ENCODE measurements around the gene CASZ1.

The CASZ1 gene

DNA sequence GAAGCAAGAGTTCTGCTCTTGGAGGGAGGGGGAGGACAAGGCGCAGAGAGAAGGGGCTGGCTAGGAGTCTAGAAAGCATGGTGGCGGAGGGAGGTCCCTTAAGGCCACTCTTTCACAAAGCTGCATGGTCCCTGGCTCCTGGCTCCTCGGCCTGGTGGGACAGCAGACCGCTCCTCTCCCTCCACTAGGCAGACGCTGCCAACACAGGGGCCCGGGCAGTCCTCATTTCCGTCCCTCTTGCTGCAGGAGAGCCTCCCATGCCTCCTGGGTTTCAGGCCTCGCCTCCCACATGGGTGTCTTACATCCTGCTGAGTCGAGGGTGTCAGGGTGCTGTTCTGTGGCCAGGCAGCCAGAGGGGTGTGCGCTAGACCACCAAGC is 108.0 kb downstream of the CASZ1 start:
- no peak for DNase-seq (ENCODE audit: low spot score)
- FAIRE-seq, result no peak

DNA sequence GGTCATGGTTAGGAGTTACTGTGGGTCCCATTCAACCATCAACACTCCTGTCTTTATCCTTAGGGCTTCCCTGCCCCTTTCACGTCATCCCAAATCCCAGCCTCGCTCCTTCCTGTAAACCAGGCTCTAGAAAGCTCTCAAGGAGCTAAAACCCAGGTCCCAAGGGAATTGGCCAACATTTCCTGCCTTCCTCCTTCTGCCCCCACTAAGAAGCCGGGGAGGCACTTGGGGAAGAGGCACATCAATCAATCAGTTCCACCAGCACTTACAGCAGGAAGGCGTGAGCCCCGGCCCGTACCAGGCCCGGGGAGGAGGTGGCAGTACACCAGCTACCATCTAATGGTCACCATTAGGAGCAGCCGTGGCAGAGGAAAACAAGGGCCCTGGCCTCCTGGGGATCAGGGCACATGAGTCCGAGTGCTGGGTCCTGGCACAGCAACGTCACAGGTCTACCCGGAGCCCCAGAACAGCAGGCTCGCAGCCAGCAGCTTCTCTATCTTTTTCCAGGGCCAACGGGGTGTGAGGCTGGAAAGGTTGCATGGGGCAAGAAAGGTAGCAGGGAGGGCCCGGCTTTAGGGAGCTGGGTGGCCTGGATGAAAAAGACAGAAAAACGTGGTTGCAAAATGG is 108.6 kb downstream of the CASZ1 start:
- DNase-seq (ENCODE audit: low spot score) (no peak), FAIRE-seq (no peak)

DNA sequence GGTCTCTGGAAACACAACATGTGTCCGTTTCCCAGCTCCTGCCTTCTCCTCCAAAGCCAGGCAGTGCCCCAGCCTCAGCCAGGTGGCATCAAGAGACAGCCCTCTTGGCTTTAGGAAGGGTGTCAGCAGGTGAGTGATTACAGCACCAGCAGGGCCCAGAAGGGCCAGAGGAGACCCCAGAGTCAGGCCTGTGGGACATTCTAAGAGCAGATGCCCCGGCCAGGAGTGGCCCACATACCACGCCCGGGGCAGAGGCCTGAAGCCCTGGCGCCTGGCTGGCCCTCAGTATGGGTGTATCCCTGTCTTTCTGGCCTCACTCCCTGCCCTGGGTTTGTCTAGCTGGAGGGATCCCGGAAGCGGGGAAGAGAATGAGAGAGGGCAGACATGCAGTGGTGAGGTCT is 109.2 kb downstream of the CASZ1 start:
- FAIRE-seq, result no peak
- DNase-seq (ENCODE audit: low spot score), result no peak

DNA sequence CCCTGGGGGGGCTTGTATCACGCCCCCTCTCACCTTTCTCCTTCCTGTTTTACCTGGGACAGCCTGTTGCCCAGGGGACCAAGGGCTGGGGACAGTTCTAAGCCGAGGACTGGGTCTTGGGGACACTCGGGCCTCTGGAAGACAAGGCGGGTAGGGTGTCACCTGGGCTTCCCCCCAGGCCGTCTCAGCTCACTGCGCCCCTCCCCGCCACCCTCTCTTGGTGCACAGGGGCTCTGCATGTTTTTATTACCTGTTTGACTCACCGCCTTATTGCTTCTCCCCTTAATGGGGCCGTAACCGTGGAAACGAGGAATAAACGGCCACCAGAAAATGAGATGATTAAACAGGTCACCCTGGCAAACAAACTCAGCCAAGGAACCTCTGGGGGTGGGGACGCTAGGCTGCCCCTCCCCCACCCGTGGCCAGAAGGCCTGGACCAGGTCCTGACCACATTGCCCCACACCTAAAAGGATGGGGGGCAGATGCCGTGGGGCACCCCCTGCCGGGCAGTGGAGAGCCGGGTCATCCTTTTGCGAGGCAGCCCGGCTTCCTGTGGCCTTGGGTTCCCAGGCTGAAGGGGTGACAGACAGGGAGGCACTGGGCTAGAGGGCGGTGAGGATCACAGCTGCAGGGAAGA is 109.9 kb downstream of the CASZ1 start:
- peak; percentile 24 for DNase-seq (ENCODE audit: low spot score)
- FAIRE-seq, result no peak

DNA sequence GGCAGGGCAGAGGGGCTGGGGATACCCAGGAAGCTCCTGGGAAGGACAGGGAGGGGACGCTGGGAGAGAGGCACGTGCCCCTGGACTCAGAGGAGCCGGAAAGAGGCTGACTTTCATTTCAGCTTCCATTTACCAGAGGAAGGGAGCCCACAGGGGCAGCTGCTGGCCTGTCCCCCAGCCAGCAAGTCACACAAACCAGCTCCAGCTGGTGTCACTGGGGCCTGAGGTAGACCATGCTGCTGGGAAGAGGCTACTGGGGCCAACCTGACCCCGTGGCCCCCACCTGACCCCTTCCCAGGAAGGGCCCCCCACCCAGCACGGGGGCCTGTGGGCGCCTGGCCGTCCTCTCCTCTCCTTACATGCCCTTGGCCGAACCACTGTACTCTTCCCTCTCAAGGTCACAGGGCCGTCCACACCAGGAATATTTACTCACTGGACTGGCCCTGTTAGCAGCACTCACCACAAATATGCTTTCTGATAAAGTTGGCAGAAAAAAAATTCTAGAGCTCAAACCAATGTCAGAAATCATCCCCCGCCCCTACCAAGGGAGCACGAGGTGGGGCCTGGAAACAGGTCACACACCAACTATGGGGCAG is 110.5 kb downstream of the CASZ1 start:
- DNase-seq (ENCODE audit: low spot score) (no peak), FAIRE-seq (no peak)

DNA sequence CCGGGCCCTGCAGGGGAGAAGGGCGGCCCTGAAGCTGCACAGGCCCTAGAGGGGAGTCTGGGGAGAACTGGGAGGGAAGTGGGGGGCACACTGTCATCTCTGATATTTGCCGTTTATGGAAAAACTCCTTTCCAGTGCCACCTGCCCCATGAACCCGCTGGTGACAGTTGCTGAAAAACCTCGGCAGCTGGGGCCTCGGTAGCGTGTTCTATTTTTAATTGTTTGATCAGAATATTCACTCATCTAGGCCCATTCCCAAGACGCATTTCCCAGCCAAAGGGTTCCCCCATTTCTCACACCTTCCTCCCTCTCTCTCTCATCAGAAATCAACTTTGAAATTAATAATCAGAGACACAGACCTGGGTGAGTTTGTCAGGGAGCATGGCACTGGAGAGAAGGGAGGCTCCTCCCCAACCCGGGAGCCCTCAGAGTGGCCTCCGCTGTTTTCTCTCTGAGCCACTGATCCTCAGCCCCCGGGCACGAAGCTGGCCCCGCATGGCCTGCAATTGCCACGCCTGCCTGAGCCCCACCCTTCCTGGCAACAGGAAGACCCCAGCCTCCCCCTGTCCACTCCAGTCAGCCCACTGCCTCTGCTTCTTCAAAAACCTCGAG is 111.1 kb downstream of the CASZ1 start:
- no peak for DNase-seq (ENCODE audit: low spot score)
- FAIRE-seq, result no peak

DNA sequence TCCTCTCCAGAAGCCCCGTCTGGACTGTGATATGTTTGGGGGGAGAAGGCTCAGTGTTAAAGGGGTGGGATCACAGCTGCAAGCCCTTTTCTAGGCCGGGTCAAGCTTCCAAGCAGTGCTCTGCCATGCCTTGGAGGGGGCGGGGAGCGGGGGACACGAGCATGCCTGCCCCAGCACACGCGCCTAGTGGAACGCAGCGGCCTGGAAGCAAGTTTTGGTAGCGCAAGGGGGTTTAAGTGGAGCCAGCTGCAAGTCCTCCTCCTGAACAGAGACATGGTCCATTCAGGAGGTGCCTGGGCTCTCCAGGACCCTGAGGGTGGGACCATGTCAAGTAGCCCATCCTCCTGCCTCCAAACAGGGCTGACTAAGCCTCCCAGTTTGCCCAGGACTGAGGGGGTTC is 112.2 kb downstream of the CASZ1 start:
- DNase-seq (ENCODE audit: low spot score) (no peak), FAIRE-seq (no peak)

DNA sequence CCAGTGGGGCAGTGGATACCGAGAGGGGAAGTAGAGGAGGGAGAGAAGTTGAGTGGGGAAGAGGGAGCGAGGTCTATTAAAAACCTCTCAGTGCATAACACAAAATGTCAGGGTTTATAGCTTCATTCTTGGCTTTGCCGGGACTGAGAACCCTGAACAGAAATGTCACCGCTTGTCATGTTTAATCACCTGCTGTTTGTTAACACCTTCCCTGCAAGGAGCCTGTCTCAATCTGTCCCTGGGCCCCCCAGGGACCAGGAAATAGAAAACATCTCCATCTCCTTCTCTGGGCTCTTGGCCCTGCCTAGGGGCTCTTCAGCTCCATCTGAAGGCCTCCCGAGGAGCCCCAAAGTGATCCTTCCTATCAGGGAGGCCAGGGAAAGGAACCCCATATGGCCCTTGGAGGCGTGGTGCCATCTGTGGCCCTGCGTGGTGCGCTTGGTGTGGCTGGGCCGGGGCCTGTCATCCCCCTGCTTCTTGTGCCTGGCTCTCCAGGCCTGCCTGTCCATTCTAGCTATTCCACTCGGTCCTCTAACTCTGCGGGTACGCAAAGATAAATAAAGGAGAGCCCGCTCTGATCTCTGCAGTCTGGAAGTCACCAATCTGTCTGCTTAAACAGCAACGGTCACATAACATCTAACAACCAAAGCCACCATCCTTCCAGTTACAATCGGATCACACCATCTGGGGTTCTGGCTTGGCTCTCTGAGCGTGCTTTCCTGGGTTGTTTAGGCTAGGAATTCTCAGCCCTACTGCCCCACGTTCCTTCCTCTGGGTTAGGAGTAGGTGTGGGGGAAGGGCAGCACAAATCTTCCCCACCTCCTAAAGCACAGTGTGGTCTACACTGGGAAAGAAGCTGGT is 113.8 kb downstream of the CASZ1 start:
- FAIRE-seq, result no peak

DNA sequence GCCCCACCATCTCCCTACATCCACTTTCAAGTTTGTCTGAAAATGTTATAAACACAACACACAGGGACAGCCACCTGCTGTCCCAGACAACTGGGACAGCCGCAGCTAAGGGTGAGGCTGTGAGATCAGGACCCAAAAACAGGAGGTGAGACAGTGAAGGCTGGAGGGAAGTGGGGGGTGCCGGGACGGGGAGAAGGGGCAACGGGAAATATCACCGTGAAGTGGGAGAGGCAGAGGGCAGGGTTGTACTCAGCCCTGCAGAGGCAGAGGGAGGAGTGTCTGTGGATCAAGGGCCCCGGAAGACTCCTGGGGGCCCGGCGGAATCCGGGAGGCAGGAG is 114.4 kb downstream of the CASZ1 start:
- FAIRE-seq (no peak), DNase-seq (ENCODE audit: low spot score) (no peak)

More for the DNA sequence above, 113.8 kb downstream of the CASZ1 start:
- DNase-seq (ENCODE audit: low spot score), result no peak

DNA sequence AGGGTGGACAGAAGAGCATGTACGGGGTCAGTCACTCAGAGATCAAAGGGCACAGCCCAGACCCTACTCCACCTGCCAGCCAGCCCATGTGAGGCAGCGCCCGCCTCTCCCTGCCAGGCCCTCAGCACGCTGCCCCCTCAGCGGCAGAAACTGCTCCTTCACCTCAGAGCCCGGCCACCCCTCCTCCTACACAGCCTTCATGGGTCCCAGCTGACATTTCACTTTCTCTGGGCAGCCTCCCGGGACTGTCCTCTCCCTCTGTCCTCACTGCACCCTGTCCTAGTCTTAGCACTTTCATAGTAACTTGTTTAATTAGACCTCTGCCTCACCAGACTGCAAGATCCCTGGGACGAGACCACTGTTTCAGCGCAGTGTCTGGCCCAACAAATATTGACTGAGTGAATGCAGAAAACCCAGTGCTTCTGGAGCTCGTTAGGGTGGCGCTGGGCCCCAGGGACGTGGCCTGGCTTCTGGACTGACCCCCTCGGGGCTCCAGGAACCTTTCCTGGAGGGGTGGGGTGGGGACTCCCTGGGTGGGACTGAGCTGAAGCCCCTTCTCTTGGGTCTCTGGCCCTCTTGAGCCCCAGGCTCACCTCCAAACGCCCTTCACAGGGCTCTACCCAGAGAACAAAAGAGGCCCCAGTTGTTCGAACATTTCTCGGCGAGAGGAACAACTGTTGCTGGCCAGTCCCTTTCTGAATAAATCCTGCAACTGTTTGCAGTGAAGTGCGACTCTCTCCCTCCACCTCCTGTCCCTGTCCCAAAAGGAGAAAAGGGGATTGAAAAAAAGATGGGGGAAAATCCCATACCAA is 114.9 kb downstream of the CASZ1 start:
- no peak for FAIRE-seq
- DNase-seq (ENCODE audit: low spot score), result no peak

DNA sequence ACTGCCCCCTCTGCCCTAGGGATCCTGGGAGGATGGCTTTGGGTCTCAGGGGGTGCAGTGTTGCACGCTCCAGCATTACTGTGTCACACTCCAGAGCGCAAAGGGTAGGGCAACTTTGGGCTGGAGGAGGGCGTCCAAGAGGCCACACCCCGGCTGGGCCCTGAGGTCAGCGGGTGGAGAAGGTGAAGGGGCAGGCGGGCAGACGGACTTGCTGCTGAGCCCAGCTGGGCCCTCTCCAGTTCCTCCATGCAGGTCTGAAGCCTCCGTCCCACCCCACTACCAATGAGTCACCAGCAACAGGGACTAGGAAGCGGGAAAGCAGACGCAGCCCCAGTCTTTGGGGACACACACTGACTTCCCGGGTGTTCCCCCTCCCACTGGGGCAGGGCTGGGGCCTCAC is 116.0 kb downstream of the CASZ1 start:
- DNase-seq (ENCODE audit: low spot score) (no peak), FAIRE-seq (no peak)

DNA sequence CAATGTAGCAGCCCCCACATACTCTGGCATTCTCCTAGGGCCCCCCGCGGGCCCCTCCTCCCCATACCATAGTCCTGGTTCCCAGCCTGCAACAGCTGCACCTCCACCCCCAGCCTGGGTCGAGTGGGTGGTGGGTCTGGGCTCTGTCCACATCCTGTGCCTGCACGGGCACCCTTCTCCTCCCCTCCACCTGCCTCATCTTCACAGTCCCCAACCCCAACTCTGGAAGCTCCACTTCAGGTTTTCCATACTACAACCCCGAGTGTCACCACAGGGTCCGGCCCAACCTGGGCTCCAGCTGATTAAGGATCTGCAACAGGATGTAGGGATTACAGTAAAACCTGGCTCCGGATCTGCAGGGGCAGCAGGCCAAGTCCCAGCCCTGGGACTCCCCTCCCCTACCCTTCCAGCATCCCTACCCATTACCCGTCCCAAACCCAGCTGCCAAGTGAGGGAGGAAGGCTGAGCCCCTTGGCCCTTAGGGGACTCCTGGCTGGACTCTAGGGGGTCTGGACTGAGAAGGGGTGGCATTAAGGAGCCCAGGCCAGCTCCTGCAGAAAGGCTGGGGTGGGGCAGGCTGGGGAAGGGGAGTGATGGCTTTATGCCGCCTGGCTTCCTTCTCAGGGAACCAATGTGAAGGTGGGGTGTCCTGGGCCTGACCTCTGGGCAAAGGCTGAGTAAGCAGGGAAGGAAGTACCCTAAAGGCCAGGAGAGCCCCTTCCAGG is 116.8 kb downstream of the CASZ1 start:
- FAIRE-seq (no peak), DNase-seq (ENCODE audit: low spot score) (peak; percentile 53)

DNA sequence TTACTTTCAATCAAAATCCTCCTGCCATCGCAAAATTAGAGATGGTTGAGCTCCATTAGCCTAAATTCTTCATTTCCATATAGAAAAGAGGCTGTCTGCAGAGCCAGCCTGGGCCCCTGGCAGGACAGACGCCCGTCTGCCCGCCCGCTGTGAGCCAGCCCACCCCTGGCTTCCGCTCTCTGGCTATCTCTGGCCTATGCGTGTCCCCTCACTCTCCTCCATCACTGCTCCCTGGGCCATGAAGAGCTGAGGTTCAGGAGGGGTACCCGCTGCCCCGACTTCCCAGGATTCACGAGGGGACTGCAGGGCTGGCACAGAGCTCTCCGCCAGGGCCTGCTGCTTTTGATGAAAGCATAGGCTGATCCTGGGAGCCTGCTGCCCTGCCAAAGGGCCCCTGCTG is 117.6 kb downstream of the CASZ1 start:
- DNase-seq (ENCODE audit: low spot score) (no peak), FAIRE-seq (no peak)

DNA sequence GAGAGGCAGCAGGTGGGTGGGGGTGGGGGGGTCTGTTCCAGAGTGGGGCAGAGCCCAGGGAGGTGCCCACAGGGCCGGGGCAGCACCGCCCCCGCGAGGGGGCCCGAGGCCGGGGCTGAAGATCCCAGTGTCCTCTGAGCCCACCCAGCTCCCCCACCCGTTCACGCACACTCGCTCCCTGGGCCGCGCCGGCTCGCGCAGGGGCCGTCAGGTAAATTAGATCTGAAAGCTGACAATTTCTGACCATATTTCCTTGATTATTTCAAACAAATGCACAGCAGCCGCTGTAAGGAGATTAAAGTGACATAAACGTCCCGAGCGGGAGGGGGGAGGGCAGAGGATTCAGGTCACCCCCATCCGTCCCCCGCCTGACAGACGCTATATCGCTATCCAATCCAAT is 118.0 kb downstream of the CASZ1 start:
- no peak for DNase-seq (ENCODE audit: low spot score)
- FAIRE-seq, result no peak

DNA sequence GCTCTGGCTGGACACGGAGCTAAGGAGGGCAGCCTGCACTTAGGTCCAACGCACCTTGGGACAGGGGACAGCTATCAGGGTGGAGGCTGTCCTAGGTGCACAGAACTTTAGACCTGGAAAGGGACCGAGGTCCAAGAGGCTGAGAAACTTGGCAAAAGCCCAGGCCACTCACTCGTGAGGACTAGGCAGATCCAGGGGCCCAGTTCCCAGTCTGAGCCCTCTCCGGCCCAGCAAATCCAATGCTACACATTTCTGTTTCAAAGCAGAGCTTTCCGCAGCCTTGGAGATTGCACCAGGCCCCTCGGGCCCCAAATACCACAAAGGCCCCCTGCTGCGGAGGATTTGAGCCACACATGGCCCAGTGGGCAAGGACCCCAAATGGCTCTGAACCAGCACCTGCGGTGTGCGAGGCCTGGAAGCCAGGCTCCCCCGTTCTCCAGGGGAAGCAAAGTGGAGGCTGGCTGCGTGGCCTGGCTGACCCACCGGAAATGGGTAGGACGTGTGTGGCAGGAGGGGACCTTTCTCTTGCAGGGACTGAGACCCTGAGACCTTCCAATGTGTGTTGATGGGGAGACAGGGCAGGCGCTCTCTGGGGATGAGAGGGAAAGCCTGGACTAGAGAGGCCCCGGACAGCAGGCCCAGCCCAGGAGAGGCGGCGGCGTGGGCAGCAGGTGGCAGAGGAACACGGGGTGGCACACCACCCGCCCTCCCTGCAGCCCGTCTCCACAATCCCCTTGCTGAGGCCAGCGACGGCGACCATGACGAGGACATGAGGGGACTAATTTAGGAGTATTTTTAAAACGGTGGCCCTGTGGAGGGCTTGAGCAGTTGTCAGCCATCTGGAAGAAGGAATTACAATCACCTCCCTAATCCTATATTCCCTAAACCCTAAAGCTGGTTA is 118.7 kb downstream of the CASZ1 start:
- FAIRE-seq (no peak), DNase-seq (ENCODE audit: low spot score) (no peak)

DNA sequence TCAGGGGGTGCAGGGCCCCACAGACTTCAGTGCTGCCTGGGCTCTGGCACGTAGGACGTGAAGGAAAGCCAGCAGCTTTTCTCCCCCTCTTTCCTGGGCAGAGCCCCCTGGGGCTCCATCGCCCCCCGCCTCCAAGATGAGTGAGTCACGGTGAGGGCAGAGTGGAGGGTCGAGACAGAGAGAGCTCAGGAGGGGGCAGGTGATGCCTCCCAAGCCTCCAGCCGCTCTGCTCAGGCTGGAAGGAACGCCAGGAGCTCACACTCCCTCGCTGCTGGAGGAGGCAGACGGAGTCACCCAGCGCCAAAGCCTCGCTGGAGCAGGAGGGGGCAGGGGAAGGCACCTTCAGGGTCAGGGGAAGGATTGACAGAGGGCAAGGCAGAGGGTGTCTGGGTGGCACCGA is 119.5 kb downstream of the CASZ1 start:
- DNase-seq (ENCODE audit: low spot score) (no peak), FAIRE-seq (no peak)

DNA sequence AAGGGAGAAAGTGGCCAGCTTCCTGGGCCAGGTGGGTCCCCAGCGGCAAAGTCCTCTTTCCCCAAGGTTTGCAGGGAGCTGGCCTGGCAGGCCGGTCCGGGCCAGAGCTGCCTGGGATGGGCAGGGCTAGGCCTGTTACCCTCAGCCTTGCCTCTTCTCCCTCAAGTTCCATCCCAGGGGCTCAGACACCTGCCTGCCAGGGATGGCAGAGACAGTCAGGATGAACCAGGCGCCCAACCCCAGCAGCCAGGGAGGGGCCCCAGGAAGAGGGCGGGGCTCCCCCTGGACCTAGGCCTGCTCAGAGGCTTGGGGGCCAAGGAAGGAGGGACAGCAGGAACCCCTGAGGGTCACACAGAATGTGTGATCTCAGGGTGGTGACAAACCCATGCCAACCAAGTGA is 120.6 kb downstream of the CASZ1 start:
- DNase-seq (ENCODE audit: low spot score) (no peak), FAIRE-seq (no peak)

DNA sequence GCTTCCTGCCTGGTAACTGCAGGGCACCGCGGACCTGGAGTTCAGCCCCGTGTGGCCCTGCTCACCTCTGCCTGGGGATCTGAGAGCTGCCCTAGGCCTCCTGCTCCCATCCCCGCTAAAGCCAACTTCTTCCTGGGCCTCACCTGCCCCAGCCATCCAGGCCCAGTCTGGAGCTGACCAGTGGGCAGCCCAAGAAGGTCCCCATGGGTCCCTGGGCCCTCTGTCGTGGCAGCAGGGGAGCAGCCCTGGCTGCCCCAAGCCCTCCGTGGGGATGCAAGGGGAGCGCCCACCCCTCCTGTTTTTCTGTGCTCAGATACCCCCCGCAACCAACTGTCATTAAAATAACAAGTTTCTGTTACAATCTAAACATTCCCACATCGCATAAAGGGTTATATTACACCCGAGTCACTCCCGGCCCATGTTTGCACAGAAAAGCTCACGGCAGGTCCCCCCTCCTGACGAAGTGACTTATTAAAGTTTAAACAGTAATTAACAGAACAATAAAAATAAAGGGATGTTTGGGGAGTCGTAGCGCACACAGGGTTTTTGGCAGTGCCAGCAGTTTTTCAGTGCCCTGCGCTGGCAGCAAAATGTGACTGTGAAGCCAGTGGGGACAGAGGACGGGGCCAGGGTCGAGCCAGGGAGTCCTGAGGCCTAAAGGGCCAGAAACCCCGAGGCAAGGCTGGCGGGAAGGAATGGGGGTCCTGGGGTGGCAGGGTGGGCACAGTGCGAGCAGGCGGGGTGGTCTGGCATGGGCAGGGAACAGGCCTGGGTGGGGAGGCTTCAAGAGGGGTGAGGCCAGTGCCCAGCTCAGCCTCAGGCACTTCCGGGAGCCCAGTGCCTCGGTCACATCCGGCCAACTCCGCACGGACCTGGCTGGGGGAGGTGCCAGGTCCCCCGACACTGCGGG is 121.5 kb downstream of the CASZ1 start:
- DNase-seq (ENCODE audit: low spot score) (no peak), FAIRE-seq (no peak)

All from RCC 7860 (cell line).